HG03135 (cell line): Measurements from ENCODE around the gene METTL13.
"Not testable (repeated sequence)": the region's sequence is repeated elsewhere in the genome, so short reads cannot be mapped to it uniquely, and the experiment has no call there.

ENCODE experiments used
- ATAC-seq: cut with Tn5 transposase; IDR thresholded peaks from one replicate; pipeline ENCODE4 v1.9.1; 2021; ENCODE audit warnings: mild to moderate bottlenecking, moderate library complexity; ENCODE audit not compliant: unreplicated experiment

Gene METTL13

DNA sequence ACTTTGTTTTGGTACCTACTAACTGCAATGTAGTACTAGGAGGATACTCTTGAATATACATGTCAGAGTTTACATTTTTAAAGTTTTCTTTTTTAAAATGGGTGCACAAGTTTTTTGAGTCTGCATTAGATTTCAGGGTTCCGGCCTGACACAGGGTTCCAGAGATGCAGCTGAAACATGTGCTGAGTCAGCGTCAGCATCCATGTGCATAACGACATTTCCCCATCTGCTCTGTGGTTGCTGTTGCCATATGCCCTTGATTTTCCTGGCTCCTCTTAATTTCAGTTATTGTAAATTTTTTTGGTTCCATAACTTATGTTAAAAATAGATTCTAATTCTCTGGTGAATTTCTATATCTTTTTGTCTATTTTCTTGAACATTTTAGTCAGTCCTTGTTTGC, 12.3 kb upstream of the METTL13 start:
- ATAC-seq, result no peak

GRCh38 chr1:171769754-171770153, 11.7 kb upstream of the METTL13 start:
- ATAC-seq, result no peak

- no peak for ATAC-seq
These were observed 9.1 kb upstream of the METTL13 start for GRCh38 chr1:171772312-171772711.

GRCh38 chr1:171780583-171781175, 781 bp upstream of the METTL13 start:
- ATAC-seq, result no peak

DNA sequence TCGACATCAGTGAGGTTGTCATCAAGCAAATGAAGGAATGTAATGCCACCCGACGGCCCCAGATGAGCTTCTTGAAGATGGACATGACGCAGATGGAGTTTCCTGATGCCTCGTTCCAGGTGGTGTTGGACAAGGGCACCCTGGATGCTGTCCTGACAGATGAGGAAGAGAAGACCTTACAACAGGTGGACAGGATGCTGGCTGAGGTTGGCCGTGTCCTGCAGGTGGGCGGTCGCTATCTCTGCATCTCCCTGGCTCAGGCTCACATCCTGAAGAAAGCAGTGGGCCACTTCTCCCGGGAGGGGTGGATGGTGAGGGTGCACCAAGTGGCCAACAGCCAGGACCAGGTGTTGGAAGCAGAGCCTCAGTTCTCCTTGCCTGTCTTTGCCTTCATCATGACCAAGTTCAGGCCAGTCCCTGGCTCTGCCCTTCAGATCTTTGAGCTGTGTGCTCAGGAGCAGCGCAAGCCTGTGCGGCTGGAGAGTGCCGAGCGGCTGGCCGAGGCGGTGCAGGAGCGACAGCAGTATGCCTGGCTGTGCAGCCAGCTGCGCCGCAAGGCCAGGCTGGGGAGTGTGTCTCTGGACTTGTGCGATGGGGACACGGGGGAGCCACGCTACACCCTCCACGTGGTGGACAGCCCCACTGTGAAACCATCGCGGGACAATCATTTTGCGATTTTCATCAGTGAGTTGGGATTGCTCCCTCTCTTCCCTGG, 2.5 kb downstream of the METTL13 start:
- no peak for ATAC-seq

DNA sequence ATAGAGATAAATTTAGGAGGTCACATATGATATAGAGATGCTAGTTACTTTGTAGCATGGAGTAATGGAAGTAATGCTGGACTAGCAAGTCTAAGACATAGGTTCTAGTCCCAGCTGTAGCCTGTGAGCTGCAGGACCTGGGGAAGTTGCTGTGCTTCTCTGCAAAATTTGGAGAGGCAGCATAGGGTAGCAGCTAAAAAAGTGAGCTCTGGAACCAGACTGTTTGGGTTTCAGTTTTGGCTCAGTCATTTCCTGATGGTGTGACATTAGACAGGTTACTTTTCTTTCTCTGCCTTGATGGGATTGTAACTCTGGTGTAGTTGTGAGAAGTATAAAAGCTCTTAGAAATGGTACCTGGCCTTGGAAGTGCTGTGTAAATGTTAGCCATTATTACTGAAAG, 3.3 kb downstream of the METTL13 start:
- no peak for ATAC-seq

DNA sequence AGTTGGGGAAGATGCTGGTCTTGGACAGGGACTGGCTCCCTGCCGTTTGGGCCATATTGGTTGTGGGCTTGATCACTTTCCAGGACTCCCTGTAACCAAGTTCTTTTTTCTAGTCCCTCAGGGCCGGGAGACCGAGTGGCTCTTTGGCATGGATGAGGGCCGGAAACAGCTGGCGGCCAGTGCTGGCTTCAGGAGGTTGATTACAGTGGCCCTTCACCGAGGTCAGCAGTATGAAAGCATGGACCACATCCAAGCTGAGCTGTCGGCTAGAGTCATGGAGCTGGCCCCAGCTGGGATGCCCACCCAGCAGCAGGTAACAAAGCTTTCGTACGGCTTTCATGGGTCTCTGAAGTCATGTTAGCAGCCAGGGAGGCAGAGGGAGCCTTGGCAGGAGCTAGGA, 4.3 kb downstream of the METTL13 start:
- ATAC-seq, result no peak

GRCh38 chr1:171786534-171786933, 5.1 kb downstream of the METTL13 start:
- no peak for ATAC-seq

GRCh38 chr1:171787686-171788480, 6.4 kb downstream of the METTL13 start:
- ATAC-seq, result no peak

GRCh38 chr1:171788696-171789095, 7.2 kb downstream of the METTL13 start:
- no peak for ATAC-seq

DNA sequence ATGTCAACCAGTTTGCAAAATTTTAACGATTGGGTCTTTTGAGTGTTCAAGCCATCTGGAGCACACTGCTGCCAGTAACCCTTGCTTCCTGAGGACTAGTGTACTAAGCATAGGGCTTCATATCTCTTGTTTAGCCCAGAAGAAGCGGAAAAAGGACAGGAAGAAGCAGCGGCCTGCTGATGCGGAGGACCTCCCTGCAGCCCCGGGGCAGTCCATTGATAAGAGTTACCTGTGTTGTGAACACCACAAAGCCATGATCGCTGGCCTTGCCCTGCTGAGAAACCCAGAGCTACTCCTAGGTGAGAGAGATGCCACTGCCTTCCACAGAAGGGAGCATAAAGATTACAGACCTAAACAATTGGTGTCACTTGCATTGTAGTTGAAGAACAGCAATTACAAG, 8.9 kb downstream of the METTL13 start:
- no peak for ATAC-seq

DNA sequence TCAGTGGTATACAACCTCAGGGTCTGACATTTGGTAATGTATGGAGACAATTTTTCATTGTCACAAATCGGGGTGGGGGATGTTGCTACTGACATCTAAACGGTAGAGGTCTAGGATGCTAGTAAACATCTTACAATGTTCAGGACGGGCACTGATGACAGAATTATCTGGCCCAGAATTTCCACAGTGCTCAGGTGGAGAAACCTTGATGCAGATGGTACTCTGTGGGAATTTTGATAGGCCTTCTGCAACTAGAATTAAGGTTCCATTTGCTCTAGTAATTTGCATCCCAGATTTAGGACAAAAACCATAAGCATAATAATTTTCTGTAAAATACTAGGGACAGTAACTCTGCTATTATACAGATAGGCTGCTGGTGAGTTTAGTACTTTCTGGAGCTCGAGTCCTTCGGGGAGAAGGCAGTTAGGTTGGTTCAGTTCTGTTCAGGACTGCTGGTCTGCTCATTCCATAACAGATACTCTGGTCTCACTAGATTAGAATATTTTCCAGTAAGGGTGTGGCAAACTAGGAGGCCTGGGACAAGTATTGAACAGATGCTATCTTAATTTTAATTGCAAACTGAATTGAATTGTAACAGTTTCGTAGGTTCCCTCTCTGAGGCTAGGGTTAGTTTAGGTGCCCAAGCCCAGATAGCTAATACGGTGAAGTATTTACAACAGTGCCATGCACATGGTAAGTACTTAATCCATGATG, 11.4 kb downstream of the METTL13 start:
- ATAC-seq, result no peak

DNA sequence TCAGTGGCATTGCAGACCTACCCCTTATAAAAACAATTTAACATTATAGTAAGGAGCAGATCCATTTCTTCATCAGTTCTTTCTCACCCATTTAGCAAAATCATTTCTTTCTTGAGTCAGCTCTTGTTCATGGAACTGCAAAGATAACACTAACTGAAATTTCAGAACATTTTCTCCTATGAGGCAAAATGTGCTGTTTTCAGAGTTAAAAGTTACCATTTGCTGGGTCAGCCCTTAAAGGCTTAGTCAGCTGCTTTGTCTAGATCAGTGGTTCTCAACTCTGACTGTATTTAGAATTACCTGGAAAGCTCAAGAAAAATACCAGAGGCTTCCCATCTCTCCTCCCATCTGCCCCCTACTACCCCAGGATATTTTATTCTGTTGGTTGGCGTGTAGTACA, 12.2 kb downstream of the METTL13 start:
- no peak for ATAC-seq

DNA sequence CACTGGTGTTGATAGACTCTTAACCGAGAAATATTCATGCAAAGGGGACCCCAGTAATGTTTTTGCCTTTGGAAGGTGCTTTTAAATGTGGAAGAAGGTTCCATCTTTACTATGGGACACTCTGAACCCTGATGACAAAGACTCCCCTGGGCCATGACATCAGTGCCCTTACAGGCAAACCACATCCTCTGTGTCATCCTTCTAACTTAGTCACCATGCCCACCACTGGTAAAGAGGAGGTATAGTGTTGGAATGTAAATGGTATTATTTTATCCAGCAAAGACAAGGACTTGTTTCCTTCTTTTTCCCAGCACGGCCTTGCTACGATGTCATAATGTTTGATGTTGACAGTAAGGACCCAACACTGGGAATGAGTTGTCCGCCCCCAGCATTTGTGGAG, 12.6 kb downstream of the METTL13 start:
- ATAC-seq, result no peak

DNA sequence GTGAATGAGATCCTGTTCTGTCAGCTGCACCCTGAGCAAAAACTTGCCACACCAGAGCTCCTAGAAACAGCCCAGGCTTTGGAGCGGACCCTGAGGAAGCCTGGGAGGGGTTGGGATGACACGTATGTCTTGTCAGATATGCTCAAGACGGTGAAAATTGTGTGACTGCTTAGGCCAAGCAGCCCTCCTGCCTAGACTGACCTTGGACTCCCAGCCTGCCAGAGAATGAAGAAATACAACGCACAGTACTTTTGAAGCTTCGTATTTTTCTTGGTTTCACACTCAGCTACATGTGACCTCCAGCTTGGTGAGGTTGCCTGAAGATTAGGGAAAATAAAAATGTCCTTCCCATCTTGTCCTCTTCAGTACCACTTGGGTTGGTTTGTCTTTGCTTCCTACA, 15.1 kb downstream of the METTL13 start:
- ATAC-seq, result no peak

DNA sequence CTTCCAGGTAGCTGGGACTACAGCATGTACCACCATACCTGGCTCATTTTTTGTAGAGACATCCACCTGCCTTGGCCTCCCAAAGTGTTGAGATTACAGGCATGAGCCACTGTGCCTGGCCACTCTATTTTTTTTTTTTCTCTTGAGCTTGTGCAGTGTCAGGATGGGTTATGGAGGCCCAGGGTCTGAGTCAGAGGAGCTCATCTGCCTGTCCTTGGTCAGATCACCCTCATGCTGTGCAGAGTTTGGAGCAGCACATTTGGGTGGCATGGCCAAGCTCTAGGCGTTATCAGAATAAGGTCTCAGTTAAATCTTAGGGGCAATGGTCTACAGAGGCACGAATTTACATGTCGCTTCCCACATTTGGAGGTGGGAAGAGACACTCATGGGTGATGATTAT, 16.9 kb downstream of the METTL13 start:
- ATAC-seq, result no peak

GRCh38 chr1:171798765-171799164, 17.3 kb downstream of the METTL13 start:
- no peak for ATAC-seq

DNA sequence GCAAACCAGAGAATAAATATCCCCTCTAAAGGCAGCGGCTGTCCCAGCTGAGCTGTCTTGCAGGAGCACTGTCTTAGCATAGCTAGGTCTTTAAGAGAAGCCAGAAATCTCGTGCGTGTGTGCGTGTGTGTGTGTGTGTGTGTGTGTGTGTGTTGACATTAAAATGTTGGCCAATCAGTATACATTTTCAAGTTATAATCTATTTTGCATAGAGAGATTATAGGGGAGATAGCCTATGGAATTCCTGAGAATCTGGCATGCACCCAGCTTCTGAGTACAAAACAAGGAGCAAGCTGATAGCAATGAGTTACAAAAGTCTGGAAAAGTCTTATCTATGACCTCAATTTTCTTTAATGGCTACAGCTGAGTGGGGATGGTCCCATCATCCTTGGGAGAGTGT, 17.7 kb downstream of the METTL13 start:
- no peak for ATAC-seq

- not testable (repeated sequence) for ATAC-seq
These were observed 18.2 kb downstream of the METTL13 start for GRCh38 chr1:171799698-171800097.

DNA sequence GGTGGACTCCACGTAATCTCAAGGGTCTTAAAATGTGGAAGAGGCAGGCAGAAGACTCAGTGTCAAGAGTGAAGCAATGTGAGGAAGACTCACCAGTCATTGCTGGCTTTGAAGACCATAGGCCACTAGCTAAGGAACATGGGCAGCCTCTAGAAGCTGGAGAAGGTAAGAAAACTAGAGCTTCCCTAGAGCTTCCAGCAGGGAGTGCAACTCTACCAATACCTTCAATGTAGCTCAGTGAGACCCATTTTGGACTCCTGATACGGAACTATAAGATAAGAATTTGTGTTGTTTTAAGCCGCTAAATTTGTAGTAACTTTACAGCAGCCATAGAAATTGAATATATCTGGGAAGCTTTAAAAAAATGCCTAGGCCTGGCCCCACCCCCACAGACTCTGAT, 18.9 kb downstream of the METTL13 start:
- no peak for ATAC-seq

GRCh38 chr1:171800851-171801250, 19.4 kb downstream of the METTL13 start:
- ATAC-seq, result no peak
